K562 (cell line): ENCODE data around the gene HEG1. TPM values are rescaled to one million over a fixed set of nuclear protein-coding genes. Genes with fewer than 3 reads are reported as not detected.

Experiments used
- AFF1 ChIP-seq, 2 experiments: fragments of 450-650 bp; IDR thresholded peaks; 2 replicates each; pipeline ENCODE4 v1.6.1; 2018; ENCODE audit warnings: mild to moderate bottlenecking in 2 of 2, low read depth in 1 of 2; ENCODE audit not compliant: partially characterized antibody in 2 of 2
- BCL6 ChIP-seq: fragments of 250-450 bp; sonication (Bioruptor Pico); IDR thresholded peaks from 2 replicates; pipeline ENCODE4 v1.4.0; 2020
- CEBPG ChIP-seq, 3 experiments: fragments of 200-800 bp in 1 of 3; sonication (Bioruptor generic) in 1 of 3; sonication (generic) in 1 of 3; formaldehyde crosslinking in 1 of 3; IDR thresholded peaks in 2 of 3; conservative IDR thresholded peaks in 1 of 3; 2 replicates each; pipeline versions ENCODE4 v1.6.1 to v1.8.0; 2016 to 2022; ENCODE audit warnings: missing compliant biosample characterization in 2 of 3, missing genetic modification characterization in 2 of 3, mild to moderate bottlenecking in 1 of 3, missing genetic modification reagents in 1 of 3
- DMBX1 ChIP-seq: fragments of 250-450 bp; sonication (Bioruptor Pico); IDR thresholded peaks from 2 replicates; pipeline ENCODE4 v1.8.0; 2022; ENCODE audit warnings: inconsistent platforms, mild to moderate bottlenecking, moderate library complexity, borderline replicate concordance
- HDGF ChIP-seq: fragments of 450-650 bp; IDR thresholded peaks from 2 replicates; pipeline ENCODE4 v1.6.1; 2016
- HNRNPL ChIP-seq: fragments of 200-400 bp; formaldehyde crosslinking; IDR thresholded peaks from 2 replicates; pipeline ENCODE4 v1.6.1; 2017; ENCODE audit warnings: low read depth, mild to moderate bottlenecking, low read length
- KLF13 ChIP-seq: fragments of 450-650 bp; IDR thresholded peaks from 2 replicates; pipeline ENCODE4 v1.6.1; 2016; ENCODE audit warnings: missing genetic modification characterization, low read depth, mild to moderate bottlenecking, missing compliant biosample characterization, moderate library complexity, borderline replicate concordance
- SMC3 ChIP-seq: conservative IDR thresholded peaks from 2 replicates; pipeline ENCODE4 v1.6.1; 2011; ENCODE audit warnings: low read depth, low read length, improper control_type of control experiment; ENCODE audit not compliant: insufficient read depth
- ZNF212 ChIP-seq: fragments of 450-650 bp; formaldehyde crosslinking; IDR thresholded peaks from 2 replicates; pipeline ENCODE4 v1.4.0; 2020; ENCODE audit warnings: mild to moderate bottlenecking
- ZNF316 ChIP-seq: fragments of 450-650 bp; IDR thresholded peaks from 2 replicates; pipeline ENCODE4 v1.6.1; 2016
- polyA plus RNA-seq, 8 experiments: library from polyadenylated mRNA; depleted of rRNA in 4 of 8; stranded (reverse) in 5 of 8; unstranded in 3 of 8; fragments of >200 nt; fragmentation: Nextera tagmentation in 2 of 8; fragmentation: Illumina TruSeq in 1 of 8; extraction: Ambion mirVana in 2 of 8; extraction: Trizol in 1 of 8; gene quantifications; 2 replicates each; pipeline versions ENCODE4 v1.2.1 to v1.2.3, GENCODE V29; 2011 to 2014; ENCODE audit warnings: inconsistent platforms in 1 of 8, missing spikeins in 1 of 8
- total RNA-seq, 7 experiments: library from RNA; depleted of rRNA in 6 of 7; stranded (reverse); fragments of >200 nt in 6 of 7; fragmentation: Illumina TruSeq in 2 of 7; extraction: Trizol in 2 of 7; gene quantifications; 2 replicates each; pipeline versions ENCODE4 v1.2.1 to v1.2.3, GENCODE V29; 2011 to 2021; ENCODE audit warnings: low replicate concordance in 1 of 7

Gene HEG1
- total and polyA plus RNA-seq, 9 of the 15 experiments (the other 6 are each of a cell fraction or from before 2014, with no cell fraction given), result 0.24 TPM; not detected in 8

DNA sequence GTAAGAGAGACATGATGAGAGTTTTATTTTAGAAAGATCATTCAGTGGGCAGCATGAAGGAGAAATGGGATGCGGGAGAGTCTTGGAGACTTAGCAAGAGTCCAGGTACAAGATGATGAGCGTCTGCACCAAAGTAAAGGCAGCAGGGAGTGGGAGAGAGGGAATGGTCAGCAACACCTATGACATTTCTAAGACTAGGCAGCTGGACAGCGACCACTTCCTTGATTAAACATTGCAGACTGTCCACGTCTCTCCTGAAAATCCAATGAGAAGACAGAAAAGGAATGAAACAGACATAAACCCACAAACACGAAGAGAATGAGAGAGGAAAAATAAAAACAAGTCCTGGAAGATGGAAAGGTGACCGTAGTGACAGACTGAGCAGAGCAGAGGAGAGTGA lies 46.7 kb upstream of the HEG1 start (continued):
- no peak for TF ChIP-seq AFF1 (IDR thresholded peaks at IDR 0.05; ENCODE audit: low read depth in 1 of 2, partially characterized antibody in 2 of 2)
- no peak for TF ChIP-seq DMBX1
- no peak for TF ChIP-seq ZNF316
- TF ChIP-seq HNRNPL, result no peak
- no peak for TF ChIP-seq CEBPG (CRISPR knock-in tag; IDR thresholded peaks at IDR 0.05)
- TF ChIP-seq CEBPG (tag; conservative IDR thresholded peaks at IDR 0.05 in 1 of 2, IDR thresholded peaks at IDR 0.05 in 1 of 2), result no peak
- no peak for TF ChIP-seq HDGF
- no peak for TF ChIP-seq BCL6 (CRISPR knock-in tag)
- no peak for TF ChIP-seq SMC3
- no peak for TF ChIP-seq ZNF212 (CRISPR knock-in tag)
- no peak for TF ChIP-seq KLF13
